OCI-LY7 (cell line): ENCODE results near the gene CARD6.
"Not testable (repeated sequence)": the region's sequence is repeated elsewhere in the genome, so short reads cannot be mapped to it uniquely, and the experiment has no call there.

Source experiments
- EZH2phosphoT487 ChIP-seq: fragments of 200-600 bp; sonication (generic); IDR thresholded peaks from 2 replicates; pipeline ENCODE4 v1.6.1; 2018; ENCODE audit warnings: low read depth, borderline replicate concordance, mild to moderate bottlenecking, mixed run types, antibody characterized with exemption, low read length, moderate library complexity, mixed read lengths
- TF ChIP-seq, protein P1 (sequence below): fragments of 200-600 bp; sonication (generic); conservative IDR thresholded peaks from 2 replicates; pipeline ENCODE4 v1.5.1; 2014; ENCODE audit warnings: mild to moderate bottlenecking, antibody characterized with exemption, low read length, moderate library complexity, mixed read lengths

DNA sequence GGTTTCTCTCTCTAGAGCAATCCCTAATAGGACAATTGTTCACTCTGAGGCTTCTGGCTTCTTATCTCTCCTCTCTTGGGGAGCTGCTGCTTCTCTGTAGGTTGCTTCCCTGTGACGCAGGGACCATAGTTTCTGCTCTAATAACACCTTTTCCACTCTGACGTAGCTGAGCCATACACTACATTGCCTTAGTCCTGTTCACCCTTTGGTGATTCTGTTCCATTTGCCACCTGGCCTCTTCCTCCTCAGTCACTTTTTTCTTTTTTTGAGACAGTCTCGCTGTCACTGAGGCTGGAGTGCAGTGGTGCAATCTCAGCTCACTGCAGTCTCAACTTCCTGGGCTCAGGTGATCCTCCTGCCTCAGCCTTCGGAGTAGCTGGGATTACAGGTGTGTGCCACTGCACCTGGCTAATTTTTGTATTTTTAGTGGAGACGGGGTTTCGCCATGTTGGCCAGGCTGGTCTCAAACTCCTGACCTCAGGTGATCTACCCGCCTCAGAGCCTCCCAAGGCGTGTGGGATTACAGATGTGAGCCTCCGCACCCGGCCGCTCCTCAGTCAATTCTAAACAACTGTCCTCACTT is 15.6 kb upstream of the CARD6 start:
- TF ChIP-seq, protein P1, sequence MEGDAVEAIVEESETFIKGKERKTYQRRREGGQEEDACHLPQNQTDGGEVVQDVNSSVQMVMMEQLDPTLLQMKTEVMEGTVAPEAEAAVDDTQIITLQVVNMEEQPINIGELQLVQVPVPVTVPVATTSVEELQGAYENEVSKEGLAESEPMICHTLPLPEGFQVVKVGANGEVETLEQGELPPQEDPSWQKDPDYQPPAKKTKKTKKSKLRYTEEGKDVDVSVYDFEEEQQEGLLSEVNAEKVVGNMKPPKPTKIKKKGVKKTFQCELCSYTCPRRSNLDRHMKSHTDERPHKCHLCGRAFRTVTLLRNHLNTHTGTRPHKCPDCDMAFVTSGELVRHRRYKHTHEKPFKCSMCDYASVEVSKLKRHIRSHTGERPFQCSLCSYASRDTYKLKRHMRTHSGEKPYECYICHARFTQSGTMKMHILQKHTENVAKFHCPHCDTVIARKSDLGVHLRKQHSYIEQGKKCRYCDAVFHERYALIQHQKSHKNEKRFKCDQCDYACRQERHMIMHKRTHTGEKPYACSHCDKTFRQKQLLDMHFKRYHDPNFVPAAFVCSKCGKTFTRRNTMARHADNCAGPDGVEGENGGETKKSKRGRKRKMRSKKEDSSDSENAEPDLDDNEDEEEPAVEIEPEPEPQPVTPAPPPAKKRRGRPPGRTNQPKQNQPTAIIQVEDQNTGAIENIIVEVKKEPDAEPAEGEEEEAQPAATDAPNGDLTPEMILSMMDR: not testable (repeated sequence)
- TF ChIP-seq EZH2phosphoT487: not testable (repeated sequence)
